HFFc6 (cell line): ENCODE measurements around the gene MSH5. TPM values are rescaled to one million over a fixed set of nuclear protein-coding genes. Genes with fewer than 3 reads are reported as not detected.

Experiments
- DNase-seq: peaks from one replicate; pipeline ENCODE4 v3.0.0-alpha.2; 2018
- H3K27ac Mint-ChIP-seq: 2 replicates; pipeline ENCODE4 v1.8.0; 2020; ENCODE audit warnings: mild to moderate bottlenecking, mixed read lengths
- H3K27me3 Mint-ChIP-seq: 2 replicates; pipeline ENCODE4 v1.8.0; 2021; ENCODE audit warnings: mild to moderate bottlenecking, moderate library complexity, mixed read lengths; ENCODE audit not compliant: insufficient read depth
- H3K36me3 Mint-ChIP-seq: 2 replicates; pipeline ENCODE4 v1.8.0; 2021; ENCODE audit warnings: low read depth, mixed read lengths
- H3K4me1 Mint-ChIP-seq: 2 replicates; pipeline ENCODE4 v1.8.0; 2020; ENCODE audit warnings: low read depth, mixed read lengths
- H3K4me3 Mint-ChIP-seq: 2 replicates; pipeline ENCODE4 v1.8.0; 2020; ENCODE audit warnings: mild to moderate bottlenecking, moderate library complexity, mixed read lengths
- H3K9me3 Mint-ChIP-seq: 2 replicates; pipeline ENCODE4 v1.8.0; 2020; ENCODE audit warnings: mild to moderate bottlenecking, mixed read lengths
- CTCF ChIP-seq: fragments of 200-600 bp; sonication (generic); IDR thresholded peaks from 2 replicates; pipeline ENCODE4 v1.5.0; 2021; ENCODE audit warnings: antibody characterized with exemption, mild to moderate bottlenecking
- total RNA-seq, 6 experiments: library from RNA; stranded (reverse); fragmentation: NEBNext Ultra II Directional; extraction: Animal tissue kit (Norgen Biotek cat#: 25700); gene quantifications; 2 replicates in 1 of 6; 3 replicates in 5 of 6; pipeline ENCODE4 v1.2.3, GENCODE V29; 2021

MSH5 gene
- total RNA-seq, 6 experiments from 2014 or later: 7.4 to 14.8 (median 12.6) TPM

- no peak overlapping the region for H3K27ac Mint-ChIP-seq
- H3K27me3 Mint-ChIP-seq: no peaks in the 10 kb centered on the region; the same call in 1 of the 2 replicates
- TF ChIP-seq CTCF: no peak
- no peak for DNase-seq
- H3K4me1 Mint-ChIP-seq: peaks cover 17% of the 10 kb centered on the region
- peaks cover 9% of the 10 kb centered on the region; the same call in 1 of the 2 replicates for H3K36me3 Mint-ChIP-seq
- no peak overlapping the region for H3K4me3 Mint-ChIP-seq
- H3K9me3 Mint-ChIP-seq: no peaks in the 10 kb centered on the region
Observed at GRCh38 chr6:31779908-31780307, 40.1 kb downstream of the MSH5 start.

GRCh38 chr6:31780507-31781243 lies 40.9 kb downstream of the MSH5 start:
- H3K4me1 Mint-ChIP-seq: peaks cover 17% of the 10 kb centered on the region
- no peaks in the 10 kb centered on the region; the same call in 1 of the 2 replicates for H3K27me3 Mint-ChIP-seq
- H3K27ac Mint-ChIP-seq: no peak overlapping the region

GRCh38 chr6:31781244-31782125 lies 41.7 kb downstream of the MSH5 start:
- no peaks in the 10 kb centered on the region; the same call in 1 of the 2 replicates for H3K27me3 Mint-ChIP-seq
- DNase-seq: no peak
- no peak overlapping the region for H3K4me3 Mint-ChIP-seq
- H3K4me1 Mint-ChIP-seq: peaks cover 14% of the 10 kb centered on the region
- peaks cover 14% of the 10 kb centered on the region; the same call in 1 of the 2 replicates for H3K36me3 Mint-ChIP-seq
- no peak for TF ChIP-seq CTCF
- H3K27ac Mint-ChIP-seq: no peak overlapping the region
- H3K9me3 Mint-ChIP-seq: no peaks in the 10 kb centered on the region

More at GRCh38 chr6:31780507-31781243, 40.9 kb downstream of the MSH5 start:
- Mint-ChIP-seq H3K4me3 (no peak overlapping the region), H3K36me3 (peaks cover 9% of the 10 kb centered on the region; the same call in 1 of the 2 replicates), H3K9me3 (no peaks in the 10 kb centered on the region)
- TF ChIP-seq CTCF: no peak
- no peak for DNase-seq

GRCh38 chr6:31782126-31782855 lies 42.5 kb downstream of the MSH5 start:
- H3K4me3 Mint-ChIP-seq: no peak overlapping the region
- no peak overlapping the region for H3K27ac Mint-ChIP-seq
- DNase-seq: no peak

More at GRCh38 chr6:31782126-31782855, 42.5 kb downstream of the MSH5 start:
- no peaks in the 10 kb centered on the region for H3K27me3 Mint-ChIP-seq
- peaks cover 14% of the 10 kb centered on the region; the same call in 1 of the 2 replicates for H3K36me3 Mint-ChIP-seq
- no peaks in the 10 kb centered on the region for H3K9me3 Mint-ChIP-seq
- no peak for TF ChIP-seq CTCF
- H3K4me1 Mint-ChIP-seq: peaks cover 6% of the 10 kb centered on the region
